ENCODE data around the gene GABARAP.

Gene GABARAP

GRCh38 chr17:7228920-7229319, 13.3 kb downstream of the GABARAP start:
- Histone ChIP-seq H3K36me3 (ENCODE audit: insufficient read depth, low read length) (peaks cover 10% of the 10 kb centered on the region), H3K27me3 (ENCODE audit: insufficient read depth, low read length) (no peaks in the 10 kb centered on the region)

DNA sequence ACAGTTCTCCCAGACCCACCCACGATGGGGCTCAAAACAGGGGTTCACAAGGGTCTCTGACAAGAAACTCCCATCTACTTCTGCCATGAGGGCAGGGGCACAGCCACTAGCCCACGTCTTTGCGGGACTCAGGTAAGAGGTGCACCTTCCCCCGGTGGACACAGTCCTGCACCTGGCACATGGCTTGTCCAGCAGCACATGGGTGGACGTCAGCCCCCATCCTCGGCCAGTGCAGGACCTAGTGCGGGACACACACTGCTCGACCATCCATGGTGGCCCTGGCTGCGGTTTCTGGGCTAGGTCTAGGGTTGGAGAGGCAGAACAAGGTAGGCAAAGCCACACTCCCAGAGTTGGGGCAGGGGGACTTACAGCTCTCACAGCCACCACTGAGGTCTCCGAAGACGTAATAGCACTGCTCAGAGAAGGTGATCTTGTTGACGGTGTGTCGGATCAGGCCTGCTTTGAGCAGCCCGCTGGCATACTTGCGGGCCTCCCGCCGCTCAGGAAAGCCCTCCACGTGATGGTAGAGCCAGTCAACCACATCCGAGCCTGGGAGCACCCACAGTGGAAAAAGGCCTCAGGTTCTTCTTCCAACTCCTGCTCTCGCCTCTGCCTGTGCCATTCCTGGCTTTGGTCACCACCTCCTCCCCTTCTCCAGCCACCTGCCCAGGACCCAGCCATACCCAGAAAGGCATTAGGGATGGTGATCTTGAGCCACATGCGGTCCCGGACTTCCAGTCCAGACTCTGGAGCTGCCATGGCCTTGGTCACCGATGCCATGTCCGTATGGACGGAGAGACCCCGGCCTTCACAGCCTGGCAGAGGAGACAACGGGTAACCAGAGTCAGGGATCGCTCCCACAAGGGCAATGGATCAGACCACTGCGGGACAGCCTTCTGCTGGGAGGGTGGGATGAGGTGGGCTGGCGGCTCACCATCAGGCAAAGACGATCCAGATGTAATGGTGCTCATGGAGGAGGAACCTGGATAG, 15.2 kb downstream of the GABARAP start:
- peaks cover 37% of the 10 kb centered on the region for H3K79me2 ChIP-seq (ENCODE audit: control insufficient read depth, insufficient read depth, low read length, unreplicated experiment)
- H3K36me3 ChIP-seq (ENCODE audit: insufficient read depth, low read length) = peaks cover 8% of the 10 kb centered on the region
- no peaks in the 10 kb centered on the region for H3K27me3 ChIP-seq (ENCODE audit: insufficient read depth, low read length)
- H3K4me1 ChIP-seq (ENCODE audit: control insufficient read depth, insufficient read depth, low read length, unreplicated experiment) = peaks cover 12% of the 10 kb centered on the region
- no peak overlapping the region for H2AFZ ChIP-seq (ENCODE audit: low read length, unreplicated experiment)
- H3K4me3 ChIP-seq (ENCODE audit: low read depth, low read length) = no peak overlapping the region
- H3K27ac ChIP-seq (ENCODE audit: low read depth, low read length) = no peak overlapping the region

More at GRCh38 chr17:7228920-7229319, 13.3 kb downstream of the GABARAP start:
- no peak overlapping the region for H3K4me3 ChIP-seq (ENCODE audit: low read depth, low read length)
- H3K4me1 ChIP-seq (ENCODE audit: control insufficient read depth, insufficient read depth, low read length, unreplicated experiment) = peaks cover 19% of the 10 kb centered on the region
- peaks cover 52% of the 10 kb centered on the region for H3K79me2 ChIP-seq (ENCODE audit: control insufficient read depth, insufficient read depth, low read length, unreplicated experiment)
- no peak overlapping the region for H3K27ac ChIP-seq (ENCODE audit: low read depth, low read length)
- no peak overlapping the region for H2AFZ ChIP-seq (ENCODE audit: low read length, unreplicated experiment)

DNA sequence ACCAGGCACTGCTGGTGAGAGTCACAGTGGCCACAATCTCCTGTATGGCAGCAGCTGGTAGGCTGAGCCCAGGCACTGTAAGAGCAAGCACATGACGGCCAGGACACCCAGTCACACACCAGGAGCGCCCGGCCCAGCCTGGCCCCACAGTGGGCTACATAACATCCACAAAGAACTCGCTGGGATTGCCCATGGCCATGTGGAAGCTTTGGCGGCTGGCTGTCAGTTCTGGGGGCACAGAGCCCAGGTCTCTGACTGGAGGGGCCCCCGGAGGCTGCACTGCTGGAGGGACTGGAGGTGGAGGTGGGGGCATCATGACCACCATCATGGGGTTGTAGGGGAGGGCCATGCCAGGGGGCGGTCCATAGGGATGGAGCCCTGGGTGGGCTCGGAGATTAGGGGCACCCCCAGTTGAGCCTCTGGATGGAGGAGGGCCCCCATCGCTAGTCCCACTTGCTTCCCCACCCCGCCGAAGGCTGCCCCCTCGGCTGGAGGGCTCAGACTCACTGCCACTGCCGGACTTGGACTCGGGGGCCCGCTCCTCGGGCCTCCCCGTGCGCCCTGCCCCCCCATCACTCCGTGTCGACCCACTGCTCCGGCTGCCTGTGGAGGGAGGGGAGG, 16.4 kb downstream of the GABARAP start:
- Histone ChIP-seq H2AFZ (ENCODE audit: low read length, unreplicated experiment) (no peak overlapping the region), H3K4me3 (ENCODE audit: low read depth, low read length) (no peak overlapping the region), H3K79me2 (ENCODE audit: control insufficient read depth, insufficient read depth, low read length, unreplicated experiment) (peaks cover 31% of the 10 kb centered on the region), H3K27ac (ENCODE audit: low read depth, low read length) (no peak overlapping the region), H3K4me1 (ENCODE audit: control insufficient read depth, insufficient read depth, low read length, unreplicated experiment) (peaks cover 14% of the 10 kb centered on the region), H3K27me3 (ENCODE audit: insufficient read depth, low read length) (no peaks in the 10 kb centered on the region), H3K36me3 (ENCODE audit: insufficient read depth, low read length) (peaks cover 6% of the 10 kb centered on the region)

GRCh38 chr17:7224661-7225111, 17.6 kb downstream of the GABARAP start:
- H3K27ac ChIP-seq (ENCODE audit: low read depth, low read length) = no peak overlapping the region
- no peaks in the 10 kb centered on the region for H3K27me3 ChIP-seq (ENCODE audit: insufficient read depth, low read length)
- H3K4me1 ChIP-seq (ENCODE audit: control insufficient read depth, insufficient read depth, low read length, unreplicated experiment) = peaks cover 19% of the 10 kb centered on the region
- H3K4me3 ChIP-seq (ENCODE audit: low read depth, low read length) = no peak overlapping the region
- H2AFZ ChIP-seq (ENCODE audit: low read length, unreplicated experiment) = no peak overlapping the region
- H3K36me3 ChIP-seq (ENCODE audit: insufficient read depth, low read length) = peaks cover 6% of the 10 kb centered on the region
- peaks cover 26% of the 10 kb centered on the region for H3K79me2 ChIP-seq (ENCODE audit: control insufficient read depth, insufficient read depth, low read length, unreplicated experiment)

GRCh38 chr17:7224110-7224509, 18.1 kb downstream of the GABARAP start:
- Histone ChIP-seq H3K27ac (ENCODE audit: low read depth, low read length) (no peak overlapping the region), H3K4me3 (ENCODE audit: low read depth, low read length) (no peak overlapping the region), H3K79me2 (ENCODE audit: control insufficient read depth, insufficient read depth, low read length, unreplicated experiment) (peaks cover 23% of the 10 kb centered on the region), H3K4me1 (ENCODE audit: control insufficient read depth, insufficient read depth, low read length, unreplicated experiment) (peaks cover 23% of the 10 kb centered on the region), H3K36me3 (ENCODE audit: insufficient read depth, low read length) (peaks cover 1% of the 10 kb centered on the region), H3K27me3 (ENCODE audit: insufficient read depth, low read length) (no peaks in the 10 kb centered on the region), H2AFZ (ENCODE audit: low read length, unreplicated experiment) (no peak overlapping the region)

DNA sequence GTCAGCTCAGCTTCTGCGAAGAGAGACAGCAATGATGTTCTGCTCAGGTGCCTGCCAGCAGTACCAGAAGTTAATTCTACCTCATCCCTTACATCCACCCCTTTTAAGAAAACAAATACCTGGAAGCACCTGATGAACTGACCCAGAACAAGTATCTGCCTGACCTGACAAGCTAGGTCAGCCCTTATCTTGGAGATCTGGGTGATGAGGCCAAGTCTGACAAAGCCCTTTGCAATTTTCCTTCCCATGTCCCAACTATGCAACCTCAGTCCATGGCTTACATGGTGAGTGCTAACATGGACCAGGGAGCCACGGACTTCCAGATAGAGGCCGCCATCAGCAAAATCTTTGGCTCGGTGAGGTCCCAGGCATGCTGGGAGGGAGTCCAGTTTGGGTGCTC, 18.9 kb downstream of the GABARAP start:
- H3K36me3 ChIP-seq (ENCODE audit: insufficient read depth, low read length) = no peaks in the 10 kb centered on the region; the same call in 1 of the 2 replicates
- H3K27ac ChIP-seq (ENCODE audit: low read depth, low read length) = no peak overlapping the region

GRCh38 chr17:7222972-7223292, 19.3 kb downstream of the GABARAP start:
- Histone ChIP-seq H3K79me2 (ENCODE audit: control insufficient read depth, insufficient read depth, low read length, unreplicated experiment) (peaks cover 23% of the 10 kb centered on the region), H2AFZ (ENCODE audit: low read length, unreplicated experiment) (no peak overlapping the region), H3K36me3 (ENCODE audit: insufficient read depth, low read length) (no peaks in the 10 kb centered on the region), H3K4me1 (ENCODE audit: control insufficient read depth, insufficient read depth, low read length, unreplicated experiment) (peaks cover 29% of the 10 kb centered on the region), H3K27me3 (ENCODE audit: insufficient read depth, low read length) (no peaks in the 10 kb centered on the region), H3K4me3 (ENCODE audit: low read depth, low read length) (no peak overlapping the region), H3K27ac (ENCODE audit: low read depth, low read length) (no peak overlapping the region)

More for the DNA sequence above, 18.9 kb downstream of the GABARAP start:
- Histone ChIP-seq H3K4me3 (ENCODE audit: low read depth, low read length) (no peak overlapping the region), H3K4me1 (ENCODE audit: control insufficient read depth, insufficient read depth, low read length, unreplicated experiment) (peaks cover 28% of the 10 kb centered on the region), H3K79me2 (ENCODE audit: control insufficient read depth, insufficient read depth, low read length, unreplicated experiment) (peaks cover 23% of the 10 kb centered on the region), H3K27me3 (ENCODE audit: insufficient read depth, low read length) (no peaks in the 10 kb centered on the region), H2AFZ (ENCODE audit: low read length, unreplicated experiment) (no peak overlapping the region)

GRCh38 chr17:7222093-7222971, 19.9 kb downstream of the GABARAP start:
- Histone ChIP-seq H3K79me2 (ENCODE audit: control insufficient read depth, insufficient read depth, low read length, unreplicated experiment) (peaks cover 23% of the 10 kb centered on the region), H3K36me3 (ENCODE audit: insufficient read depth, low read length) (no peaks in the 10 kb centered on the region), H2AFZ (ENCODE audit: low read length, unreplicated experiment) (no peak overlapping the region), H3K27ac (ENCODE audit: low read depth, low read length) (no peak overlapping the region), H3K4me3 (ENCODE audit: low read depth, low read length) (no peak overlapping the region), H3K4me1 (ENCODE audit: control insufficient read depth, insufficient read depth, low read length, unreplicated experiment) (peaks cover 31% of the 10 kb centered on the region), H3K27me3 (ENCODE audit: insufficient read depth, low read length) (no peaks in the 10 kb centered on the region)

GRCh38 chr17:7221278-7222092, 20.8 kb downstream of the GABARAP start:
- peaks cover 26% of the 10 kb centered on the region for H3K79me2 ChIP-seq (ENCODE audit: control insufficient read depth, insufficient read depth, low read length, unreplicated experiment)
- H2AFZ ChIP-seq (ENCODE audit: low read length, unreplicated experiment) = no peak overlapping the region
- H3K27me3 ChIP-seq (ENCODE audit: insufficient read depth, low read length) = no peaks in the 10 kb centered on the region
- H3K4me3 ChIP-seq (ENCODE audit: low read depth, low read length) = peak overlapping the region; percentile 85
- H3K36me3 ChIP-seq (ENCODE audit: insufficient read depth, low read length) = no peaks in the 10 kb centered on the region
- peaks cover 32% of the 10 kb centered on the region for H3K4me1 ChIP-seq (ENCODE audit: control insufficient read depth, insufficient read depth, low read length, unreplicated experiment)
- peak overlapping the region; percentile 82; the same call in 1 of the 2 replicates for H3K27ac ChIP-seq (ENCODE audit: low read depth, low read length)
